GM21390 (cell line): ENCODE results near the gene KDM1B.
"Not testable (repeated sequence)": the region's sequence is repeated elsewhere in the genome, so short reads cannot be mapped to it uniquely, and the experiment has no call there.

ENCODE experiments used
- ATAC-seq: cut with Tn5 transposase; IDR thresholded peaks from one replicate; pipeline ENCODE4 v1.9.1; 2021; ENCODE audit not compliant: unreplicated experiment

Gene KDM1B

GRCh38 chr6:18151391-18151790 is 3.8 kb upstream of the KDM1B start:
- not testable (repeated sequence) for ATAC-seq

DNA sequence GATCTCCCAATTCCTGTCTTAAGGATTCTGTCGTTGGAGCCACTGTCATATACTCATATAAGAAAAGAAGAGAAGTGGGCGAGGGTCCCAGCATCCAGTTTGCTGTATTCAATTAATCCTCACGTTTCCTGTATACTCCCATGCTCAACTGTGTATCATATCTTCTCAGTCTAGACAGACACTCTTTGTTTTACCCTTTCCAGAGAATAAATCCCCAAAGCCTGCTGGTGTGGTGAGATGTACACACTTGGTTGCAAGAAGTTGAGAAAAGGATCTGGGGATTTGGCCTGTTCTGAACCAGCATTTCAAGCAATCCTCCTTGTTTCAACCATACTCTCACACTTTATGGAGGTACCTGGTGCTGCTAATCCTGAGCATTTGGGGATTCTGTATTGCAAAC is 3.4 kb upstream of the KDM1B start:
- ATAC-seq, result no peak

GRCh38 chr6:18153311-18153703 is 1.9 kb upstream of the KDM1B start:
- ATAC-seq, result no peak

DNA sequence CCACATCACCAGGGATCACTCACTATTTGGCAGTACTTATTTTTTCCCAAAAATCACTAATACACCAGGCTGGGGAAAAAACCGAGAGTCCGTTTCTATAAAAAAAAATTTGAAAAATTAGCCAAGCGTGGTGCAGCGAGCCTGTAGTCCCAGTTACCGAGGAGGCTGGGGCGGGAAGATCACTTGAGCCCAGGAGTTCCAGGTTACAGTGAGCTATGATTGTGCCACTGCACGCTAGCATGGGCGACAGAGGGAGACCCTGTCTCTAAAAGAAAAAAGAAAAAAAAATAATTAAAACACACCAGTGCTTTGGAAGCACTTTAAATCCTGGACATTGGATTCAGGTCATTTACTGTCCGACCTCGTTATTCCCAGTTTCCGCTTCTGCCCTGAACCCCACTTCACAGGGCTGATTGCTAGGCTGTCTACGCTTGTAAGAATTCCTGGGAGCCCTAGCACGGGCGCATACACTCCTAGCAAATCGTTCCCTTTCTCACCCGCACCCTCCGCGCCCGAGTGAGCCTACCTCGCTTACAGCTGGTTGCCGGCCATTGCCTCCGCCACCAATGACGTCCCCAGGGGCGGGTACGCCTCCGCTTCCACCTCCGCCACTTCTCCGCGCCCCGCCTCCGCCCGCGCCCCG is 594 bp upstream of the KDM1B start, which contains the start of gene TPMT:
Gene TPMT (minus strand): TSS at position 571 of the 643 bp plus-strand sequence. CDS start 5,950 bp downstream, outside the sequence.
- ATAC-seq, result peak; percentile 49

GRCh38 chr6:18155864-18156421 is 721 bp downstream of the KDM1B start:
- peak; percentile 40 for ATAC-seq

- no peak for ATAC-seq
Measured at GRCh38 chr6:18160911-18161310, 5.7 kb downstream of the KDM1B start.

GRCh38 chr6:18161431-18161830 is 6.2 kb downstream of the KDM1B start:
- no peak for ATAC-seq

GRCh38 chr6:18162401-18162800 is 7.2 kb downstream of the KDM1B start:
- no peak for ATAC-seq

- ATAC-seq, result no peak
Measured at GRCh38 chr6:18165751-18166150, 10.5 kb downstream of the KDM1B start.

- no peak for ATAC-seq
Measured at GRCh38 chr6:18166312-18167036, 11.3 kb downstream of the KDM1B start.

DNA sequence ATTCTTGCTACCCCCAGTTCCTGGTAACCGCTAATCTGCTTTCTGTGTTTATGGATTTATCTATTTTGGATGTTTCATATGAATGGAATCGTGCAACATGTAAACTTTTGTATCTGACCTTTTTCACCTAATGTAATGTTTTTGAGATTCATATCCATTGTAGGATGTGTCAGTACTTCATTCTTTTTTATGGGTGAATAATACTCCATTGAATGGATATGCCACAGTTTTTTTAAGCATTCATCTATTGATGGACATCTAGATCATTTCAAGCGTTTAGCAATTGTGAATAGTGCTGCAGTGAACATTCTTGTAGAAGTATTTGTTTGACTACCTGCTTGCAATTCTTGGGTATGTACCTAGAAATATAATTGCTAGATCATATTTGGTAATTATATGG is 13.0 kb downstream of the KDM1B start:
- ATAC-seq, result no peak

DNA sequence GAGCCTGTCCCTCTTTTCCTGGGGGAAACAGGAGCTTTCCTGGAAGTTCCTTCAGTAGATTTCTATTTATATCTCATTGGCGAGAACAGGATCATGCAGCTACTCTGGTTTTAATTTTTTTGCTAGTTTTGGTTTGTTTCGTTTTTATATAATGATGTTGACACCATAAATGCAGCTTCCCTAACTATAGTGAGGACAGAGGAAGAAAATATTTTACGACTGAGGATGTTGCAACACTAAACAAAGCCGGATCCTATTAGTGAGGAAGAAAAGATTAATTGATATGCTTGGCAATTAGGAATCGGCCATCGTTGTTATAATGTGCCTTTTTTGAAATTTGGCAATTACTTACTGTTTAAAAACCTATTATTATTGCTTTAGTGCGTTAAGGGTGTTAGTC is 16.6 kb downstream of the KDM1B start:
- no peak for ATAC-seq

DNA sequence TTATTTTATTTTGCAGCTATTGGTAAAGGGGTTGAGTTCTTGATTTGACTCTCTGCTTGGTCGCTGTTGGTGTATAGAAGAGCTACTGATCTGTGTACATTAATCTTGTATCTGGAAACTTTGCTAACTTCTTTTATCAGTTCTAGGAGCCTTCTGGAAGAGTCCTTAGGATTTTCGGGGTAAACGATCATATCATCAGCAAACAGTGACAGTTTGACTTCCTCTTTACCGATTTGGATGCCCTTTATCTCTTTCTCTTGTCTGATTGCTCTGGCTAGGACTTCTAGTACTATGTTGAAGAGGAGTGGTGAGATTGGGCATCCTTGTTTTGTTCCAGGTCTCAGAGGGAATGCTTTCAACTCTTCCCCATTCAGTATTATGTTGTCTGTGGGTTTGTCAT is 21.0 kb downstream of the KDM1B start:
- not testable (repeated sequence) for ATAC-seq

GRCh38 chr6:18177286-18177965 is 22.2 kb downstream of the KDM1B start:
- ATAC-seq, result no peak

GRCh38 chr6:18178960-18179615 is 23.9 kb downstream of the KDM1B start:
- no peak for ATAC-seq

DNA sequence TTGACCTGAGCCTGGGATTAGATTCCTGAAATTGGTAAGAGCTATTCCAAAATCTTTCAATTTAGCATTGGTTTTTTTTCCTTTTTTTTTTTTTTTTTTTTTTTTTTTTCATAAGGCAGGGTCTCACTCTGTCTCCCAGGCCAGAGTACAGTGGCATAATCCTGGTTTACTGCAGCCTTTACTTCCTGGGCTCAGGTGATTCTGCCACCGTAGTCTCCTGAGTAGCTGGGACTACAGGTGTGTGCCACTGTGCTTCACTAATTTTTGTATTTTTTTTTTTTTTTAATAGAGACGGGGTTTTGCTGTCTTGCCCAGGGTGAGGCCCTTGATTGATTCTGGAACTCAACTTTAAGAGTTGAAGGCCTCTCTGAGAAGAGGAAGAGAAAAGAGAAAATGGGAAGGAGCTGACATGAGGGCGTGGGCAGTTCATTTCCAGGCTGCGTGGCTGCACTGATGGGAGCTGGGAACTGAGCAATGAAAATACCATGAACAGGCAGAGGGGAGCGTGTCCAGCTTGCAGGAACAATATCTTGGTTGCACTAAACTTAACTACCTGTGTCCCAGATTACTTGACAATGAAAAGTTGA is 24.6 kb downstream of the KDM1B start:
- no peak for ATAC-seq

DNA sequence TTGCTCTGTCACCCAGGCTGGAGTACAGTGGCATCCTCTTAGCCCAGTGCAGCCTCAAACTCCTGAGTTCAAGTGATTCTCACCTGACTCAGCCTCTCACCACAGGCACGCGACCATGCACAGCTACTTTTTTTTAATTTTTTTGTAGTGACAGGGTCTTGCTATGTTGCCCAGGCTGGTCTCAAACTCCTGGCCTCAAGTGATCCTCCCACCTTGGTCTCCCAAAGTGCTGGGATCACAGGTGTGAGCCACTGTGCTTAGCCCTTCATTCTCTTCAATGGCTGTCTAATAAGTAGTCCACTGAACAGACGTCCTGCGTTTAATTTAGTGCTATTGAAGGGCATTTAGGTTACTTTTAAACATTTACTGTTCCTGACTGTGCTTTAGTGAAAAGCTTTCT is 27.3 kb downstream of the KDM1B start:
- no peak for ATAC-seq

GRCh38 chr6:18183766-18184165 is 28.5 kb downstream of the KDM1B start:
- no peak for ATAC-seq

DNA sequence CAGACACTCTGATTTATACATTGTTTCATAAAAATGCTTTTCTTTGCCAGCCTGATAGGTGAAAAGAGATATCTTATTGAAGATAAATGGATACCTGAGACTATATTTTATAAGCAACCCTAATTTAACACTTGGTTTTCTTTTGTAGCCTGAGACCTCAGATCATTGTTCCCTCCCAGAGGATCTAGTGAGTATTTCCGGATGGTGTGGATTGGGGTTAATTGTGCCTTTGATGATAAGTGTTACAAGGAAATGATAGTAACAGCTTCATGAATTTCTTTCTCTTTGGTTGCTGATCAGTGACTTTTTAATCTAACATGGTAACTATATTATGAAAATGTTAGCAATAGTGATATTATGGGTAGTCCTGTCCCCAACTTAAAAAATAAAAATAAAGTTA is 30.4 kb downstream of the KDM1B start:
- no peak for ATAC-seq

GRCh38 chr6:18186033-18186432 is 30.8 kb downstream of the KDM1B start:
- ATAC-seq, result no peak
